GM23248 (cell line): ENCODE results near the gene AUP1. TPM values are rescaled to one million over a fixed set of nuclear protein-coding genes. Genes with fewer than 3 reads are reported as not detected.

Source experiments
- DNase-seq: peaks from one replicate; pipeline ENCODE4 v3.0.0-alpha.2; 2015
- H2AFZ ChIP-seq: fragments of 200-600 bp; sonication (generic); 2 replicates; pipeline ENCODE4 v1.6.1; 2016; ENCODE audit warnings: antibody characterized with exemption
- H3F3A ChIP-seq: fragments of 200-600 bp; sonication (generic); 2 replicates; pipeline ENCODE4 v1.6.1; 2016; ENCODE audit warnings: mild to moderate bottlenecking, antibody characterized with exemption, mixed run types; ENCODE audit not compliant: insufficient read depth
- H3K27ac ChIP-seq: fragments of 200-600 bp; sonication (generic); 2 replicates; pipeline ENCODE4 v1.5.1; 2016; ENCODE audit warnings: mild to moderate bottlenecking
- H3K27me3 ChIP-seq: fragments of 200-600 bp; sonication (generic); replicated peaks from 2 replicates; pipeline ENCODE4 v1.6.1; 2016; ENCODE audit warnings: mild to moderate bottlenecking; ENCODE audit not compliant: insufficient read depth
- H3K36me3 ChIP-seq: fragments of 200-600 bp; sonication (generic); 2 replicates; pipeline ENCODE4 v1.6.1; 2016; ENCODE audit warnings: low read depth, mild to moderate bottlenecking
- H3K4me1 ChIP-seq: fragments of 200-600 bp; sonication (generic); 2 replicates; pipeline ENCODE4 v1.6.1; 2016; ENCODE audit warnings: mild to moderate bottlenecking; ENCODE audit not compliant: insufficient read depth
- H3K4me2 ChIP-seq: fragments of 200-600 bp; sonication (generic); one replicate; pipeline ENCODE4 v1.6.1; 2016; ENCODE audit warnings: mild to moderate bottlenecking; ENCODE audit not compliant: unreplicated experiment
- H3K4me3 ChIP-seq: fragments of 200-600 bp; sonication (generic); 2 replicates; pipeline ENCODE4 v1.5.1; 2016; ENCODE audit warnings: mild to moderate bottlenecking
- H3K79me2 ChIP-seq: fragments of 200-600 bp; sonication (generic); 2 replicates; pipeline ENCODE4 v1.6.1; 2016; ENCODE audit warnings: mild to moderate bottlenecking; ENCODE audit not compliant: insufficient read depth
- H3K9ac ChIP-seq: fragments of 200-600 bp; sonication (generic); 2 replicates; pipeline ENCODE4 v1.6.1; 2016; ENCODE audit warnings: mild to moderate bottlenecking
- H3K9me2 ChIP-seq: fragments of 200-600 bp; sonication (generic); 2 replicates; pipeline ENCODE4 v1.6.1; 2016; ENCODE audit warnings: mixed run types, mild to moderate bottlenecking, moderate library complexity; ENCODE audit not compliant: insufficient read depth
- H3K9me3 ChIP-seq: fragments of 200-600 bp; sonication (generic); one replicate; pipeline ENCODE4 v1.6.1; 2017; ENCODE audit warnings: low read depth
- H4K20me1 ChIP-seq: fragments of 200-600 bp; sonication (generic); 2 replicates; pipeline ENCODE4 v1.6.0; 2016; ENCODE audit not compliant: insufficient read depth
- EZH2 ChIP-seq: fragments of 200-600 bp; sonication (generic); IDR thresholded peaks from 2 replicates; pipeline ENCODE4 v1.6.1; 2018; ENCODE audit warnings: antibody characterized with exemption, mild to moderate bottlenecking; ENCODE audit not compliant: insufficient read depth, poor library complexity, severe bottlenecking
- EZH2phosphoT487 ChIP-seq: fragments of 200-600 bp; sonication (generic); IDR thresholded peaks from 2 replicates; pipeline ENCODE4 v1.6.1; 2018; ENCODE audit warnings: antibody characterized with exemption, moderate library complexity, mild to moderate bottlenecking, low read depth; ENCODE audit not compliant: insufficient read depth
- WGBS, 2 experiments: methylation state at CpG; one replicate each; pipeline ENCODE4 v1.1.6; 2015 to 2017; ENCODE audit warnings: low lambda C conversion rate in 2 of 2, low coverage in 1 of 2; ENCODE audit errors: missing lambda C conversion rate in 2 of 2; 5-methylcytosine and 5-hydroxymethylcytosine counted together
- in situ Hi-C: fragments of 300-500 bp; cut with MboI; formaldehyde crosslinking; loops from 2 replicates; pipeline ENCODE4 v1.15.0; 2020
- polyA plus RNA-seq: library from polyadenylated mRNA; unstranded; fragments of >200 nt; fragmentation: Nextera tagmentation; extraction: Ambion mirVana; gene quantifications from 2 replicates; pipeline ENCODE4 v1.2.1, GENCODE V29; 2016
- total RNA-seq: library from RNA; depleted of rRNA; stranded (reverse); fragments of >200 nt; shearing (Covaris generic); gene quantifications from 2 replicates; pipeline ENCODE4 v1.2.3, GENCODE V29; 2014

AUP1 gene
- total and polyA plus RNA-seq, 2 experiments from 2014 or later, result 119 to 122 TPM

GRCh38 chr2:74501335-74502071, 28.0 kb downstream of the AUP1 start:
- Histone ChIP-seq H3K27ac (no peak overlapping the region), H3K9me2 (no peaks in the 10 kb centered on the region)

GRCh38 chr2:74500578-74500946, 28.9 kb downstream of the AUP1 start:
- Histone ChIP-seq H3K79me2 (peaks cover 10% of the 10 kb centered on the region), H3K9me2 (no peaks in the 10 kb centered on the region), H3K36me3 (no peaks in the 10 kb centered on the region), H3K9ac (no peak overlapping the region), H3K27ac (no peak overlapping the region), H3F3A (peaks cover 12% of the 10 kb centered on the region), H3K4me3 (no peak overlapping the region), H3K4me2 (no peak overlapping the region), H3K27me3 (no peaks in the 10 kb centered on the region), H3K4me1 (peaks cover 21% of the 10 kb centered on the region), H2AFZ (no peak overlapping the region), H3K9me3 (no peaks in the 10 kb centered on the region), H4K20me1 (no peaks in the 10 kb centered on the region)
- in situ Hi-C loops, result loop anchor here (5.0 kb wide), 1 partner anchor 87 kb away; no protein-coding TSS in a partner anchor
- TF ChIP-seq EZH2 (no peak), EZH2phosphoT487 (no peak)
- no peak for DNase-seq

More at GRCh38 chr2:74501335-74502071, 28.0 kb downstream of the AUP1 start:
- Histone ChIP-seq H3K4me3 (peak overlapping the region; percentile 76; the same call in 1 of the 2 replicates), H3F3A (peaks cover 13% of the 10 kb centered on the region), H4K20me1 (no peaks in the 10 kb centered on the region), H3K4me2 (peak overlapping the region; percentile 92), H3K9me3 (no peaks in the 10 kb centered on the region), H3K9ac (no peak overlapping the region), H3K79me2 (peaks cover 20% of the 10 kb centered on the region), H3K36me3 (no peaks in the 10 kb centered on the region), H3K4me1 (peaks cover 30% of the 10 kb centered on the region), H3K27me3 (no peaks in the 10 kb centered on the region), H2AFZ (no peak overlapping the region)
- no peak for DNase-seq
- in situ Hi-C loops, result loop anchor here (5.0 kb wide), 1 partner anchor 86 kb away; no protein-coding TSS in a partner anchor
- no peak for TF ChIP-seq EZH2
- no peak for TF ChIP-seq EZH2phosphoT487
- 83 to 84% methylated on average over 18 of the region's 18 CpGs for WGBS, 2 experiments

- H3K9me2 ChIP-seq, result no peaks in the 10 kb centered on the region
- 69 to 72% methylated on average over 15 of the region's 15 CpGs for WGBS, 2 experiments
- no peaks in the 10 kb centered on the region for H3K36me3 ChIP-seq
- TF ChIP-seq EZH2phosphoT487 (no peak), EZH2 (no peak)
- no peaks in the 10 kb centered on the region for H4K20me1 ChIP-seq
- H3K79me2 ChIP-seq, result peaks cover 5% of the 10 kb centered on the region; the same call in 1 of the 2 replicates
- DNase-seq, result no peak
- H3K4me3 ChIP-seq, result no peak overlapping the region
- no peak overlapping the region for H3K9ac ChIP-seq
- peaks cover 12% of the 10 kb centered on the region for H3F3A ChIP-seq
- H2AFZ ChIP-seq, result no peak overlapping the region
- H3K4me2 ChIP-seq, result no peak overlapping the region
- peaks cover 16% of the 10 kb centered on the region for H3K4me1 ChIP-seq
- H3K27ac ChIP-seq, result no peak overlapping the region
- H3K9me3 ChIP-seq, result no peaks in the 10 kb centered on the region
- in situ Hi-C loops, result loop anchor here (5.0 kb wide), 1 partner anchor 87 kb away; no protein-coding TSS in a partner anchor
- H3K27me3 ChIP-seq, result no peaks in the 10 kb centered on the region
Observed at GRCh38 chr2:74499940-74500577, 29.4 kb downstream of the AUP1 start.

GRCh38 chr2:74499267-74499939, 30.1 kb downstream of the AUP1 start, which contains the start of gene LBX2:
TSS of gene LBX2 (minus strand) at chr2:74499603. CDS start at chr2:74499537, 66 bp downstream.
- peak within 1 kb of the TSS; percentile 68 for H2AFZ ChIP-seq
- H3F3A ChIP-seq, result peaks cover 5% of the 10 kb centered on the region; the same call in 1 of the 2 replicates
- in situ Hi-C loops, result no loop called here
- WGBS, 2 experiments, result 11 to 15% methylated on average over 48 to 65 of the region's 65 CpGs
- 0 out of 2 replicates have a peak within 1 kb of the TSS, but pooled peaks have one; percentile 4 for H3K9ac ChIP-seq
- no peaks in the 10 kb centered on the region for H3K79me2 ChIP-seq
- H3K4me3 ChIP-seq, result peak within 1 kb of the TSS; percentile 68
- TF ChIP-seq EZH2, result peak; percentile 8
- no peak for TF ChIP-seq EZH2phosphoT487
- DNase-seq, result peak; percentile 63
- H4K20me1 ChIP-seq, result no peaks in the 10 kb centered on the region
- H3K36me3 ChIP-seq, result no peaks in the 10 kb centered on the region
- H3K27me3 ChIP-seq, result no peaks in the 10 kb centered on the region
- peak within 1 kb of the TSS; percentile 96 for H3K4me2 ChIP-seq
- H3K9me3 ChIP-seq, result no peaks in the 10 kb centered on the region
- no peaks in the 10 kb centered on the region for H3K9me2 ChIP-seq
- no peak within 1 kb of the TSS for H3K27ac ChIP-seq
- peaks cover 11% of the 10 kb centered on the region for H3K4me1 ChIP-seq
